Esophagus muscularis mucosa (tissue), 4 donors: ENCODE results near the gene GAB1.

Experiments
- CTCF ChIP-seq, 3 experiments: fragments of 200-600 bp in 2 of 3; fragments of 450-650 bp in 1 of 3; sonication (generic) in 2 of 3; IDR thresholded peaks; one replicate each; pipeline ENCODE4 v1.5.1; 2017 to 2019; ENCODE audit warnings: antibody characterized with exemption in 3 of 3, mild to moderate bottlenecking in 2 of 3, moderate library complexity in 1 of 3
- EP300 ChIP-seq: sonication (generic); formaldehyde crosslinking; IDR thresholded peaks from one replicate; pipeline ENCODE4 v1.6.1; 2017; ENCODE audit warnings: antibody characterized with exemption
- POLR2A ChIP-seq: fragments of 450-650 bp; IDR thresholded peaks from one replicate; pipeline ENCODE4 v1.6.1; 2017; ENCODE audit warnings: antibody characterized with exemption, moderate library complexity, mild to moderate bottlenecking, low read depth
- POLR2AphosphoS5 ChIP-seq, 2 donors: sonication (generic); formaldehyde crosslinking; IDR thresholded peaks; one replicate each; pipeline ENCODE4 v1.6.1; 2017; ENCODE audit warnings: antibody characterized with exemption in 2 of 2

GRCh38 chr4:143359644-143360193 is 23.0 kb downstream of the GAB1 start:
- TF ChIP-seq CTCF (IDR thresholded peaks at IDR 0.05) (no peak), POLR2AphosphoS5 (IDR thresholded peaks at IDR 0.05) (no peak), EP300 (no peak), POLR2A (no peak)
